Neural cell (in vitro differentiated cells): ENCODE data around the gene ANGPTL2. TPM values are rescaled to one million over a fixed set of nuclear protein-coding genes. Genes with fewer than 3 reads are reported as not detected.

Experiments used
- H2AFZ ChIP-seq: fragments of 200-600, 300-800 bp; sonication (generic), shearing (Covaris generic); 2 replicates; pipeline ENCODE4 v1.6.0; 2014; ENCODE audit warnings: low read depth, mild to moderate bottlenecking, antibody characterized with exemption, low read length, moderate library complexity
- H3F3A ChIP-seq: fragments of 200-600 bp; shearing (Covaris generic); 2 replicates; pipeline ENCODE4 v1.6.1; 2016; ENCODE audit warnings: mild to moderate bottlenecking, moderate library complexity, mixed read lengths, antibody characterized with exemption, low read length; ENCODE audit not compliant: insufficient read depth, poor library complexity, severe bottlenecking
- H3K27ac ChIP-seq: fragments of 200-600, 300-800 bp; sonication (generic), shearing (Covaris generic); 2 replicates; pipeline ENCODE4 v1.5.1; 2014; ENCODE audit warnings: mild to moderate bottlenecking, low read length, moderate library complexity
- H3K27me3 ChIP-seq: fragments of 300-800, 200-600 bp; sonication (generic), shearing (Covaris generic); 2 replicates; pipeline ENCODE4 v1.6.0; 2014; ENCODE audit warnings: mild to moderate bottlenecking, low read depth, low read length, moderate library complexity; ENCODE audit not compliant: insufficient read depth
- H3K36me3 ChIP-seq: fragments of 300-800, 200-600 bp; sonication (generic), shearing (Covaris generic); 2 replicates; pipeline ENCODE4 v1.5.1; 2014; ENCODE audit warnings: mild to moderate bottlenecking, antibody characterized with exemption, low read length, moderate library complexity; ENCODE audit not compliant: insufficient read depth
- H3K4me2 ChIP-seq: fragments of 300-800, 200-600 bp; sonication (generic), shearing (Covaris generic); 2 replicates; pipeline ENCODE4 v1.6.0; 2014; ENCODE audit warnings: mild to moderate bottlenecking, low read length
- H3K4me3 ChIP-seq: fragments of 300-800, 200-600 bp; sonication (generic), shearing (Covaris generic); 2 replicates; pipeline ENCODE4 v1.5.1; 2014; ENCODE audit warnings: mild to moderate bottlenecking, low read length, moderate library complexity
- H3K79me2 ChIP-seq: fragments of 200-600 bp; shearing (Covaris generic); replicated peaks from 2 replicates; pipeline ENCODE4 v1.6.0; 2014; ENCODE audit warnings: mild to moderate bottlenecking, low read length, moderate library complexity; ENCODE audit not compliant: insufficient read depth
- H3K9ac ChIP-seq: fragments of 300-800, 200-600 bp; sonication (generic), shearing (Covaris generic); 2 replicates; pipeline ENCODE4 v1.6.1; 2016; ENCODE audit warnings: mild to moderate bottlenecking, low read length, mixed read lengths
- H3K9me2 ChIP-seq: fragments of 200-600 bp; shearing (Covaris generic); 2 replicates; pipeline ENCODE4 v1.6.1; 2016; ENCODE audit warnings: mild to moderate bottlenecking, low read length, mixed read lengths; ENCODE audit not compliant: insufficient read depth
- H3K9me3 ChIP-seq: fragments of 200-600, 300-800 bp; sonication (generic), shearing (Covaris generic); 2 replicates; pipeline ENCODE4 v1.6.1; 2016; ENCODE audit warnings: mild to moderate bottlenecking, mixed run types, low read length, moderate library complexity, mixed read lengths
- H4K20me1 ChIP-seq: fragments of 200-600 bp; shearing (Covaris generic); 2 replicates; pipeline ENCODE4 v1.6.1; 2016; ENCODE audit warnings: mild to moderate bottlenecking, mixed run types; ENCODE audit not compliant: insufficient read depth
- EP300 ChIP-seq: fragments of 450-650 bp; conservative IDR thresholded peaks from 2 replicates; pipeline ENCODE4 v1.6.1; 2014; ENCODE audit warnings: antibody characterized with exemption, mild to moderate bottlenecking, moderate library complexity; ENCODE audit not compliant: poor library complexity, severe bottlenecking
- EZH2 ChIP-seq: fragments of 200-600, 300-800 bp; shearing (Covaris generic), sonication (generic); IDR thresholded peaks from 2 replicates; pipeline ENCODE4 v1.6.1; 2014; ENCODE audit warnings: antibody characterized with exemption, low read length, borderline replicate concordance, mild to moderate bottlenecking; ENCODE audit not compliant: insufficient read depth, poor library complexity, severe bottlenecking
- MXI1 ChIP-seq: fragments of 450-650 bp; conservative IDR thresholded peaks from 2 replicates; pipeline ENCODE4 v1.6.1; 2014; ENCODE audit warnings: antibody characterized with exemption, mild to moderate bottlenecking; ENCODE audit not compliant: poor library complexity, severe bottlenecking
- POLR2AphosphoS5 ChIP-seq: IDR thresholded peaks from 2 replicates; pipeline ENCODE4 v1.6.1; 2012
- RAD21 ChIP-seq: fragments of 450-650 bp; conservative IDR thresholded peaks from 2 replicates; pipeline ENCODE4 v1.6.1; 2014; ENCODE audit warnings: antibody characterized with exemption, mild to moderate bottlenecking, moderate library complexity
- SMC3 ChIP-seq: fragments of 450-650 bp; conservative IDR thresholded peaks from 2 replicates; pipeline ENCODE4 v1.6.1; 2014; ENCODE audit warnings: antibody characterized with exemption, mild to moderate bottlenecking, moderate library complexity; ENCODE audit not compliant: poor library complexity
- TAF1 ChIP-seq: IDR thresholded peaks from 2 replicates; pipeline ENCODE4 v1.6.1; 2012; ENCODE audit warnings: low read depth
- polyA plus RNA-seq: library from polyadenylated mRNA; depleted of rRNA; stranded (reverse); fragments of >200 nt; gene quantifications from 2 replicates; pipeline ENCODE4 v1.2.3, GENCODE V29; 2014
- TF ChIP-seq, protein P1 (sequence below): fragments of 450-650 bp; IDR thresholded peaks from 2 replicates; pipeline ENCODE4 v1.5.1; 2014; ENCODE audit warnings: antibody characterized with exemption, mild to moderate bottlenecking, moderate library complexity; ENCODE audit not compliant: poor library complexity, severe bottlenecking
- TF ChIP-seq, protein P2 (sequence below): IDR thresholded peaks from 2 replicates; pipeline ENCODE4 v1.6.1; 2012; ENCODE audit warnings: borderline replicate concordance

The ANGPTL2 gene
- polyA plus RNA-seq, 1 donor from 2014 or later: not detected

DNA sequence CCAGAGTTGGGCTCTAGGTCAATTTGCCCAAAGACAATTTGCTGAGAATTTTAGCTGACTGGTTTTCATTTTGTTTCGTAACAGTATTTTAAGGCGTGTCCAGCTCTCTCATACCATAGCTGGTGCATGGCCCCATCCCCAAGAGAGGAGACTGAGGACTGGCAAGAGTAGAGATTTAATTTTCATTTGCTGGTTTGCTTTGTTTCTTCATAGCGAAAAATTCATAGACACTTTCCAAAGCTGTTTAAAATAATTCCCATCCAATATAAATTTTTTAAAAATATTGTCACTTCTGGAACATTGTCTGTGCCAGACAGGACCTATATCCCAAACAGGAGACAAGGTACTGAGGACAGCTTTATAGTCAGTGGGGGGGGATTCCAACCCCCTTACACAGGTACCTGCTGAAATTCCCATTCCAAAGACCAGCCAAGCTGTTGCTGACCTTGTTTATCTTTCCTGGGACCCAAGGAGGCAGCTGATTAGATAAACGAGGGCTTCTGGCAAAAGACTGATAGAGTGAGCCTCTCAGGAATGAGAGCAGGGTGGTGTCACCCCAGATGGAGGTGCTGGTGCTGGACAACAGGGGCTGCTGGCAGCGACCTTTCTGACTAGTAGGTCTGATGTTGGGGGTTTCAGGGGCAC lies 6.8 kb upstream of the ANGPTL2 start:
- no peak overlapping the region for H3K27ac ChIP-seq
- no peaks in the 10 kb centered on the region for H3K9me2 ChIP-seq
- no peak overlapping the region for H3K4me2 ChIP-seq
- H3K27me3 ChIP-seq: no peaks in the 10 kb centered on the region
- TF ChIP-seq EZH2: no peak
- no peak for TF ChIP-seq SMC3
- TF ChIP-seq, protein P1, sequence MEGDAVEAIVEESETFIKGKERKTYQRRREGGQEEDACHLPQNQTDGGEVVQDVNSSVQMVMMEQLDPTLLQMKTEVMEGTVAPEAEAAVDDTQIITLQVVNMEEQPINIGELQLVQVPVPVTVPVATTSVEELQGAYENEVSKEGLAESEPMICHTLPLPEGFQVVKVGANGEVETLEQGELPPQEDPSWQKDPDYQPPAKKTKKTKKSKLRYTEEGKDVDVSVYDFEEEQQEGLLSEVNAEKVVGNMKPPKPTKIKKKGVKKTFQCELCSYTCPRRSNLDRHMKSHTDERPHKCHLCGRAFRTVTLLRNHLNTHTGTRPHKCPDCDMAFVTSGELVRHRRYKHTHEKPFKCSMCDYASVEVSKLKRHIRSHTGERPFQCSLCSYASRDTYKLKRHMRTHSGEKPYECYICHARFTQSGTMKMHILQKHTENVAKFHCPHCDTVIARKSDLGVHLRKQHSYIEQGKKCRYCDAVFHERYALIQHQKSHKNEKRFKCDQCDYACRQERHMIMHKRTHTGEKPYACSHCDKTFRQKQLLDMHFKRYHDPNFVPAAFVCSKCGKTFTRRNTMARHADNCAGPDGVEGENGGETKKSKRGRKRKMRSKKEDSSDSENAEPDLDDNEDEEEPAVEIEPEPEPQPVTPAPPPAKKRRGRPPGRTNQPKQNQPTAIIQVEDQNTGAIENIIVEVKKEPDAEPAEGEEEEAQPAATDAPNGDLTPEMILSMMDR: no peak
- TF ChIP-seq EP300: no peak
- no peak for TF ChIP-seq RAD21
- TF ChIP-seq TAF1: no peak
- TF ChIP-seq, protein P2, sequence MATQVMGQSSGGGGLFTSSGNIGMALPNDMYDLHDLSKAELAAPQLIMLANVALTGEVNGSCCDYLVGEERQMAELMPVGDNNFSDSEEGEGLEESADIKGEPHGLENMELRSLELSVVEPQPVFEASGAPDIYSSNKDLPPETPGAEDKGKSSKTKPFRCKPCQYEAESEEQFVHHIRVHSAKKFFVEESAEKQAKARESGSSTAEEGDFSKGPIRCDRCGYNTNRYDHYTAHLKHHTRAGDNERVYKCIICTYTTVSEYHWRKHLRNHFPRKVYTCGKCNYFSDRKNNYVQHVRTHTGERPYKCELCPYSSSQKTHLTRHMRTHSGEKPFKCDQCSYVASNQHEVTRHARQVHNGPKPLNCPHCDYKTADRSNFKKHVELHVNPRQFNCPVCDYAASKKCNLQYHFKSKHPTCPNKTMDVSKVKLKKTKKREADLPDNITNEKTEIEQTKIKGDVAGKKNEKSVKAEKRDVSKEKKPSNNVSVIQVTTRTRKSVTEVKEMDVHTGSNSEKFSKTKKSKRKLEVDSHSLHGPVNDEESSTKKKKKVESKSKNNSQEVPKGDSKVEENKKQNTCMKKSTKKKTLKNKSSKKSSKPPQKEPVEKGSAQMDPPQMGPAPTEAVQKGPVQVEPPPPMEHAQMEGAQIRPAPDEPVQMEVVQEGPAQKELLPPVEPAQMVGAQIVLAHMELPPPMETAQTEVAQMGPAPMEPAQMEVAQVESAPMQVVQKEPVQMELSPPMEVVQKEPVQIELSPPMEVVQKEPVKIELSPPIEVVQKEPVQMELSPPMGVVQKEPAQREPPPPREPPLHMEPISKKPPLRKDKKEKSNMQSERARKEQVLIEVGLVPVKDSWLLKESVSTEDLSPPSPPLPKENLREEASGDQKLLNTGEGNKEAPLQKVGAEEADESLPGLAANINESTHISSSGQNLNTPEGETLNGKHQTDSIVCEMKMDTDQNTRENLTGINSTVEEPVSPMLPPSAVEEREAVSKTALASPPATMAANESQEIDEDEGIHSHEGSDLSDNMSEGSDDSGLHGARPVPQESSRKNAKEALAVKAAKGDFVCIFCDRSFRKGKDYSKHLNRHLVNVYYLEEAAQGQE: no peak
- no peak for TF ChIP-seq POLR2AphosphoS5
- no peak for TF ChIP-seq MXI1
- H3K9ac ChIP-seq: no peak overlapping the region
- no peak overlapping the region for H2AFZ ChIP-seq
- no peaks in the 10 kb centered on the region for H3K36me3 ChIP-seq
- no peaks in the 10 kb centered on the region for H3K9me3 ChIP-seq
- no peaks in the 10 kb centered on the region for H4K20me1 ChIP-seq
- H3K79me2 ChIP-seq: no peaks in the 10 kb centered on the region
- H3K4me3 ChIP-seq: no peak overlapping the region
- H3F3A ChIP-seq: no peaks in the 10 kb centered on the region

DNA sequence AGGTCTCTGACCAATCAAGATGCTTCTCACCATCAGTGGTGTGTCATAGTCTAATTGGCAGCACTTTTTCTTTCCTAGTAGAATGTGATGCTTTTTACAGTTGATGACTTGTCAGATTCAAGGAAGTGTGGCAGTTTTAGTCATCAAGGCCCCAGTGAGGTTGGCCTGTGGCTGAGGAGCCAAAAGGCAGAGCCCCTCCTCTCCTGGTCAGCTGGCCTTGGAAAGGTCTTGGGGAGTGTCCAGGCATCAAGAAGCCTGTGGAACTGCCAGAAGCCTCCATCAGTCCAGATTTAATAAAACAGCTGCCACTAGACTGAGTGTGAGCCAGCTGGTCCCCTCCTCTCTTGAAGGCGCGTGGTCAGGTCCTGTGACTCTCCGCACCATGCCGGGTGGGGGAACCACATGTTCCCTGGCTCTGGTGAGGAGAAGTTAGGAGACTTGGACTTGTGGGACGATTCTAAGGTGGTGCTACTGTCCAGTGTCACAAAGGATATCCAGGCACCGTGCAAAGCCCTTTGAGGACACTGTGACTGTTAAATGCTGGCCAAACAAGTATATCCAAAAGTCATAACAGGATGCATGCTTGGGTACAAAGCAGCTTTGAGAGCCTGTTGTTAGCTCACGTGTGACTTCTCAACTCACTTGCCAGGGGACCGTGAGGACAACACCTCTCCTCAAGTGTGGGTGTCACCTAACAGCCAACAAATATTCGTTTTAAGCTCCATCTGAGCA lies 6.1 kb upstream of the ANGPTL2 start:
- no peaks in the 10 kb centered on the region for H3K27me3 ChIP-seq

More for the DNA sequence above, 6.1 kb upstream of the ANGPTL2 start:
- Histone ChIP-seq H4K20me1 (no peaks in the 10 kb centered on the region), H3K27ac (no peak overlapping the region), H3F3A (no peaks in the 10 kb centered on the region), H3K79me2 (no peaks in the 10 kb centered on the region), H3K4me3 (no peak overlapping the region), H3K9ac (no peak overlapping the region), H3K4me2 (no peak overlapping the region), H2AFZ (no peak overlapping the region), H3K9me3 (no peaks in the 10 kb centered on the region), H3K9me2 (no peaks in the 10 kb centered on the region), H3K36me3 (no peaks in the 10 kb centered on the region)
- TF ChIP-seq EP300 (no peak), EZH2 (no peak), MXI1 (no peak), TAF1 (no peak), POLR2AphosphoS5 (no peak), RAD21 (no peak)
- TF ChIP-seq, protein P2: no peak
- TF ChIP-seq, protein P1: no peak
